GM12891 (cell line): Measurements from ENCODE around the gene ACE2.

Experiments
- PAX5 ChIP-seq: IDR thresholded peaks from 2 replicates; pipeline ENCODE4 v1.6.1; 2011; ENCODE audit warnings: low read length, moderate library complexity, mild to moderate bottlenecking; ENCODE audit not compliant: insufficient read depth, severe bottlenecking
- POLR2A ChIP-seq: IDR thresholded peaks from 2 replicates; pipeline ENCODE4 v1.6.1; 2011; ENCODE audit warnings: low read depth, low read length, control low read depth
- POLR2AphosphoS5 ChIP-seq: IDR thresholded peaks from 2 replicates; pipeline ENCODE4 v1.6.1; 2011; ENCODE audit warnings: low read depth, low read length, control low read depth
- SPI1 ChIP-seq: IDR thresholded peaks from 2 replicates; pipeline ENCODE4 v1.6.1; 2011; ENCODE audit warnings: low read depth, low read length, control low read depth
- TAF1 ChIP-seq: IDR thresholded peaks from 2 replicates; pipeline ENCODE4 v1.6.1; 2011; ENCODE audit warnings: low read depth, low read length, control low read depth

- no peak for TF ChIP-seq POLR2AphosphoS5
- TF ChIP-seq POLR2A, result no peak
- no peak for TF ChIP-seq SPI1
- no peak for TF ChIP-seq TAF1
- no peak for TF ChIP-seq PAX5
These were observed 4.5 kb upstream of the ACE2 start for GRCh38 chrX:15605226-15605625.
